HepG2 (cell line): ENCODE data around the gene RABIF. TPM values are rescaled to one million over a fixed set of nuclear protein-coding genes. Genes with fewer than 3 reads are reported as not detected.
"Not testable (repeated sequence)": the region's sequence is repeated elsewhere in the genome, so short reads cannot be mapped to it uniquely, and the experiment has no call there.

Source experiments
- ATAC-seq: fragments of 200-7000 bp; cut with Tn5 transposase; 3 replicates; pipeline ENCODE4 v1.9.1; 2020; ENCODE audit warnings: mild to moderate bottlenecking, moderate library complexity
- BruUV-seq: library from RNA; stranded (reverse); fragments of 400-500 nt; replicated peaks from 2 replicates; lab custom pipeline; 2021; lab: Mats Ljungman, UMichigan
- CTCF ChIA-PET: fragments of 300-600 bp; formaldehyde crosslinking; extraction: SDS; loops from one replicate; lab custom pipeline; 2021; ENCODE audit warnings: low total read pairs, inconsistent platforms, low intra/inter-chr PET ratio; lab: Yijun Ruan, JAX
- POLR2A ChIA-PET: fragments of 350-600 bp; sonication (Branson Sonifier 250); formaldehyde crosslinking; loops from one replicate; lab custom pipeline; 2020; ENCODE audit warnings: antibody characterized with exemption, inconsistent platforms; lab: Yijun Ruan, JAX
- DNase-seq: peaks from one replicate; pipeline ENCODE4 v3.0.0-alpha.2; 2015; ENCODE audit warnings: low spot score
- FAIRE-seq: peaks from 3 replicates; lab custom pipeline; 2011; peaks lifted over from hg19 to GRCh38; lab: Jason Lieb, UNC
- H2AFZ ChIP-seq: one replicate; pipeline ENCODE4 v1.6.1; 2011; ENCODE audit warnings: low read length, inconsistent platforms
- H3K27ac ChIP-seq: fragments of 300-600 bp; 3 replicates; pipeline ENCODE4 v1.8.0; 2011; ENCODE audit warnings: mixed run types, mild to moderate bottlenecking, mixed read lengths, low read length, inconsistent platforms; ENCODE audit not compliant: insufficient read depth; ENCODE audit errors: extremely low read length
- H3K27me3 ChIP-seq, 2 experiments: fragments of 200-600 bp in 1 of 2; 2 replicates in 1 of 2; 3 replicates in 1 of 2; pipeline versions ENCODE4 v1.6.0 to v1.8.0; 2011; ENCODE audit warnings: low read length in 2 of 2, mild to moderate bottlenecking in 2 of 2, moderate library complexity in 2 of 2, inconsistent platforms in 1 of 2; ENCODE audit not compliant: insufficient read depth in 2 of 2, control insufficient read depth in 1 of 2
- H3K36me3 ChIP-seq, 2 experiments: fragments of 200-600 bp in 1 of 2; replicated peaks in 1 of 2; 2 replicates in 1 of 2; 3 replicates in 1 of 2; pipeline versions ENCODE4 v1.5.1 to v1.8.0; 2011; ENCODE audit warnings: low read length in 2 of 2, inconsistent platforms in 1 of 2; ENCODE audit not compliant: insufficient read depth in 2 of 2, control insufficient read depth in 1 of 2
- H3K4me1 ChIP-seq: 2 replicates; pipeline ENCODE4 v1.5.1; 2012; ENCODE audit warnings: low read length, inconsistent platforms; ENCODE audit not compliant: insufficient read depth
- H3K4me2 ChIP-seq: 2 replicates; pipeline ENCODE4 v1.6.0; 2011; ENCODE audit warnings: low read depth, low read length, inconsistent platforms
- H3K4me3 ChIP-seq, 3 experiments: fragments of 200-600 bp in 1 of 3; sonication (generic), shearing (Covaris generic) in 1 of 3; replicated peaks in 1 of 3; 2 replicates each; pipeline ENCODE4 v1.5.1; 2011 to 2016; ENCODE audit warnings: low read length in 3 of 3, inconsistent platforms in 2 of 3, low read depth in 2 of 3, mild to moderate bottlenecking in 2 of 3, control low read depth in 1 of 3, mixed read lengths in 1 of 3; ENCODE audit not compliant: insufficient read depth in 1 of 3
- H3K79me2 ChIP-seq: one replicate; pipeline ENCODE4 v1.6.1; 2011; ENCODE audit warnings: low read length, inconsistent platforms; ENCODE audit not compliant: insufficient read depth
- H3K9ac ChIP-seq: 2 replicates; pipeline ENCODE4 v1.6.0; 2011; ENCODE audit warnings: mild to moderate bottlenecking, low read depth, low read length, inconsistent platforms; ENCODE audit not compliant: insufficient read depth
- H3K9me3 ChIP-seq: 2 replicates; pipeline ENCODE4 v1.5.1; 2012; ENCODE audit warnings: mild to moderate bottlenecking, low read length
- H4K20me1 ChIP-seq: 2 replicates; pipeline ENCODE4 v1.6.0; 2011; ENCODE audit warnings: inconsistent platforms, mild to moderate bottlenecking, low read length, moderate library complexity; ENCODE audit not compliant: insufficient read depth
- PRDM10 ChIP-seq: sonication (generic); formaldehyde crosslinking; IDR thresholded peaks from 2 replicates; pipeline ENCODE4 v1.4.0; 2020; ENCODE audit warnings: low read depth, missing genetic modification reagents
- THAP7 ChIP-seq: sonication (generic); formaldehyde crosslinking; IDR thresholded peaks from 2 replicates; pipeline ENCODE4 v1.8.1; 2023; ENCODE audit warnings: mild to moderate bottlenecking, missing genetic modification reagents
- ZNF672 ChIP-seq: sonication (generic); formaldehyde crosslinking; IDR thresholded peaks from 2 replicates; pipeline ENCODE4 v1.8.1; 2022; ENCODE audit warnings: missing genetic modification reagents
- WGBS: methylation state at CpG from one replicate; pipeline ENCODE4 v1.1.6; 2017; ENCODE audit warnings: low lambda C conversion rate; 5-methylcytosine and 5-hydroxymethylcytosine counted together
- in situ Hi-C: cut with HindIII; loops from 2 replicates; pipeline ENCODE4 v1.10.0; 2017; ENCODE audit warnings: low pct_unique_long_range_greater_than_20kb; ENCODE audit not compliant: extremely low pct_ligation_motif_present
- intact Hi-C: fragments of 100-400 bp; cut with micrococcal nuclease; formaldehyde crosslinking; loops from one replicate; pipeline ENCODE4 v1.10.0; 2022; ENCODE audit not compliant: unreplicated experiment
- polyA plus RNA-seq, 8 experiments: library from polyadenylated mRNA; depleted of rRNA in 3 of 8; stranded (reverse) in 7 of 8; unstranded in 1 of 8; fragments of >200 nt; fragmentation: Illumina TruSeq in 4 of 8; extraction: Trizol in 4 of 8; gene quantifications; 2 replicates each; pipeline versions ENCODE4 v1.2.1 to v1.2.3, GENCODE V29; 2011 to 2016; ENCODE audit warnings: low read depth in 4 of 8, missing spikeins in 1 of 8, mixed read lengths in 1 of 8; ENCODE audit not compliant: insufficient read depth in 1 of 8
- total RNA-seq, 5 experiments: library from RNA; depleted of rRNA; stranded (reverse); fragments of >200 nt; fragmentation: Illumina TruSeq; extraction: Trizol; gene quantifications; 2 replicates each; pipeline ENCODE4 v1.2.3, GENCODE V29; 2016; ENCODE audit warnings: low read depth in 1 of 5

The RABIF gene
- total and polyA plus RNA-seq, 2 of the 13 experiments (the other 11 are each of a cell fraction or from before 2014, with no cell fraction given): 7.6 to 8.3 TPM

GRCh38 chr1:202938287-202938925 lies 49.5 kb upstream of the RABIF start (continued):
- TF ChIP-seq THAP7 (CRISPR knock-in tag) (no peak), ZNF672 (CRISPR knock-in tag) (no peak), PRDM10 (no peak)

- DNase-seq, H3K9me3 ChIP-seq, POLR2A ChIA-PET, H3K27ac ChIP-seq, H3K27me3 ChIP-seq, H3K79me2 ChIP-seq, H4K20me1 ChIP-seq, BruUV-seq, FAIRE-seq, H3K4me3 ChIP-seq, H3K4me2 ChIP-seq, CTCF ChIA-PET, intact Hi-C loops, ATAC-seq, H3K9ac ChIP-seq, in situ Hi-C loops, H2AFZ ChIP-seq, H3K4me1 ChIP-seq, H3K36me3 ChIP-seq: not testable (repeated sequence)
- 45% methylated on average over 2 of the region's 6 CpGs for WGBS
These were observed 47.5 kb upstream of the RABIF start for GRCh38 chr1:202936409-202936808.
